Lung microvascular endothelial cell (primary cell): ENCODE results near the gene RANBP6. TPM values are rescaled to one million over a fixed set of nuclear protein-coding genes. Genes with fewer than 3 reads are reported as not detected.
"Not testable (repeated sequence)": the region's sequence is repeated elsewhere in the genome, so short reads cannot be mapped to it uniquely, and the experiment has no call there.

ENCODE experiments used
- DNase-seq, 2 donors: peaks; one replicate each; pipeline versions ENCODE4 v3.0.0 to v3.0.0-alpha.2; 2010; ENCODE audit warnings: low read depth in 2 of 2
- total RNA-seq: library from RNA; depleted of rRNA; stranded (reverse); fragments of >200 nt; gene quantifications from 2 replicates; pipeline ENCODE4 v1.2.1, GENCODE V29; 2014

The RANBP6 gene
- total RNA-seq, result 22.9 and 31.5 TPM in 2 replicates

- DNase-seq, result peak; percentile 88 to 92
Observed at GRCh38 chr9:6015278-6016157, at the start of gene RANBP6. TSS of gene RANBP6 (minus strand) at chr9:6015624. CDS start at chr9:6015607, 17 bp downstream.

GRCh38 chr9:6063146-6063545 lies 47.7 kb upstream of the RANBP6 start:
- DNase-seq, result not testable (repeated sequence)

GRCh38 chr9:6055666-6056065 lies 40.2 kb upstream of the RANBP6 start:
- DNase-seq, result no peak

- peak; percentile 73 to 94 for DNase-seq
Observed at GRCh38 chr9:6055216-6055615, 39.8 kb upstream of the RANBP6 start.

GRCh38 chr9:6054280-6055099 lies 39.1 kb upstream of the RANBP6 start:
- DNase-seq, result peak; percentile 79 to 84

- DNase-seq, result no peak
Observed at GRCh38 chr9:6052293-6052919, 37.0 kb upstream of the RANBP6 start.

GRCh38 chr9:6051511-6051950 lies 36.1 kb upstream of the RANBP6 start:
- no peak for DNase-seq

- DNase-seq, result peak; percentile 30 to 35
Observed at GRCh38 chr9:6049798-6050197, 34.4 kb upstream of the RANBP6 start.

GRCh38 chr9:6048039-6048438 lies 32.6 kb upstream of the RANBP6 start:
- DNase-seq, result no peak

- no peak for DNase-seq
Observed at GRCh38 chr9:6047020-6047419, 31.6 kb upstream of the RANBP6 start.

- no peak for DNase-seq
Observed at GRCh38 chr9:6045364-6045763, 29.9 kb upstream of the RANBP6 start.

- no peak for DNase-seq
Observed at GRCh38 chr9:6040077-6040476, 24.7 kb upstream of the RANBP6 start.

- no peak for DNase-seq
Observed at GRCh38 chr9:6036391-6036790, 21.0 kb upstream of the RANBP6 start.

- peak; percentile 9 to 43 for DNase-seq
Observed at GRCh38 chr9:6034954-6035353, 19.5 kb upstream of the RANBP6 start.

- DNase-seq, result no peak
Observed at GRCh38 chr9:6029604-6030274, 14.3 kb upstream of the RANBP6 start.

GRCh38 chr9:6024035-6024554 lies 8.7 kb upstream of the RANBP6 start:
- DNase-seq, result peak in 1 of 2 donors; percentile 16

- not testable (repeated sequence) for DNase-seq
Observed at GRCh38 chr9:6016975-6017374, 1.6 kb upstream of the RANBP6 start.

GRCh38 chr9:6014670-6015270 lies 654 bp downstream of the RANBP6 start:
- DNase-seq, result peak; percentile 6 to 91

GRCh38 chr9:6008169-6008979 lies 7.0 kb downstream of the RANBP6 start:
- peak; percentile 99 for DNase-seq

GRCh38 chr9:6007770-6008168 lies 7.7 kb downstream of the RANBP6 start:
- DNase-seq, result peak; percentile 69 to 81
